K562 (cell line): ENCODE measurements around the gene PI16. TPM values are rescaled to one million over a fixed set of nuclear protein-coding genes. Genes with fewer than 3 reads are reported as not detected.

Source experiments
- ATF7 ChIP-seq: fragments of 450-650 bp; IDR thresholded peaks from 2 replicates; pipeline ENCODE4 v1.7.1; 2014; ENCODE audit warnings: mild to moderate bottlenecking, moderate library complexity
- BRD9 ChIP-seq: fragments of 450-650 bp; IDR thresholded peaks from 2 replicates; pipeline ENCODE4 v1.6.1; 2018; ENCODE audit warnings: low read depth; ENCODE audit not compliant: partially characterized antibody
- C11orf30 ChIP-seq: fragments of 450-650 bp; IDR thresholded peaks from 2 replicates; pipeline ENCODE4 v1.6.1; 2016; ENCODE audit warnings: low read depth, mild to moderate bottlenecking
- FOXP1 ChIP-seq: sonication (generic); formaldehyde crosslinking; IDR thresholded peaks from 2 replicates; pipeline ENCODE4 v1.8.0; 2022; ENCODE audit warnings: mild to moderate bottlenecking, missing genetic modification reagents
- HCFC1 ChIP-seq: IDR thresholded peaks from 2 replicates; pipeline ENCODE4 v1.6.1; 2012; ENCODE audit warnings: low read depth, low read length, improper control_type of control experiment
- HDAC3 ChIP-seq: fragments of 450-650 bp; IDR thresholded peaks from 2 replicates; pipeline ENCODE4 v1.6.1; 2018; ENCODE audit warnings: borderline replicate concordance, mild to moderate bottlenecking, moderate library complexity; ENCODE audit not compliant: partially characterized antibody
- MEIS2 ChIP-seq: fragments of 450-650 bp; IDR thresholded peaks from 2 replicates; pipeline ENCODE4 v1.6.1; 2014; ENCODE audit warnings: mild to moderate bottlenecking; ENCODE audit not compliant: partially characterized antibody
- MTA2 ChIP-seq: fragments of 450-650 bp; IDR thresholded peaks from 2 replicates; pipeline ENCODE4 v1.6.1; 2016; ENCODE audit warnings: low read depth
- RAD51 ChIP-seq: fragments of 450-650 bp; IDR thresholded peaks from 2 replicates; pipeline ENCODE4 v1.7.1; 2016; ENCODE audit warnings: low read depth, mild to moderate bottlenecking, borderline replicate concordance
- RBFOX2 ChIP-seq: fragments of 200-400 bp; formaldehyde crosslinking; IDR thresholded peaks from 2 replicates; pipeline ENCODE4 v1.6.1; 2017; ENCODE audit warnings: low read depth, mild to moderate bottlenecking, low read length, moderate library complexity
- SMARCA4 ChIP-seq: fragments of 450-650 bp; IDR thresholded peaks from 2 replicates; pipeline ENCODE4 v1.6.1; 2016
- ZNF133 ChIP-seq: fragments of 250-450 bp; sonication (Bioruptor Pico); IDR thresholded peaks from 2 replicates; pipeline ENCODE4 v1.4.0; 2020; ENCODE audit warnings: mild to moderate bottlenecking
- ZNF311 ChIP-seq: fragments of 250-450 bp; sonication (Bioruptor Pico); IDR thresholded peaks from 2 replicates; pipeline ENCODE4 v1.4.0; 2020; ENCODE audit warnings: mild to moderate bottlenecking, moderate library complexity
- ZNF316 ChIP-seq: fragments of 450-650 bp; IDR thresholded peaks from 2 replicates; pipeline ENCODE4 v1.6.1; 2016
- ZNF589 ChIP-seq: fragments of 200-800 bp; sonication (Bioruptor generic); IDR thresholded peaks from 2 replicates; pipeline ENCODE4 v1.6.1; 2016; ENCODE audit warnings: low read depth, missing genetic modification characterization, missing compliant biosample characterization
- polyA plus RNA-seq, 8 experiments: library from polyadenylated mRNA; depleted of rRNA in 4 of 8; stranded (reverse) in 5 of 8; unstranded in 3 of 8; fragments of >200 nt; fragmentation: Nextera tagmentation in 2 of 8; fragmentation: Illumina TruSeq in 1 of 8; extraction: Ambion mirVana in 2 of 8; extraction: Trizol in 1 of 8; gene quantifications; 2 replicates each; pipeline versions ENCODE4 v1.2.1 to v1.2.3, GENCODE V29; 2011 to 2014; ENCODE audit warnings: inconsistent platforms in 1 of 8, missing spikeins in 1 of 8
- total RNA-seq, 7 experiments: library from RNA; depleted of rRNA in 6 of 7; stranded (reverse); fragments of >200 nt in 6 of 7; fragmentation: Illumina TruSeq in 2 of 7; extraction: Trizol in 2 of 7; gene quantifications; 2 replicates each; pipeline versions ENCODE4 v1.2.1 to v1.2.3, GENCODE V29; 2011 to 2021; ENCODE audit warnings: low replicate concordance in 1 of 7
- TF ChIP-seq, protein P1 (sequence below): fragments of 250-450 bp; sonication (Bioruptor Pico); IDR thresholded peaks from 2 replicates; pipeline ENCODE4 v1.8.0; 2022; ENCODE audit warnings: moderate library complexity, mild to moderate bottlenecking, inconsistent platforms
- TF ChIP-seq, protein P2 (sequence below), 2 experiments: fragments of 450-650 bp; formaldehyde crosslinking in 1 of 2; IDR thresholded peaks; 2 replicates each; pipeline versions ENCODE4 v1.4.0 to v1.6.1; 2014 to 2020; ENCODE audit warnings: mild to moderate bottlenecking in 2 of 2, borderline replicate concordance in 1 of 2, low read depth in 1 of 2
- TF ChIP-seq, protein P3 (sequence below): fragments of 450-650 bp; conservative IDR thresholded peaks from 2 replicates; pipeline ENCODE4 v1.6.1; 2016; ENCODE audit warnings: missing genetic modification characterization, low read depth, mild to moderate bottlenecking, missing compliant biosample characterization, moderate library complexity
- TF ChIP-seq, protein P4 (sequence below): sonication (generic); formaldehyde crosslinking; IDR thresholded peaks from 2 replicates; pipeline ENCODE4 v1.5.0; 2020; ENCODE audit warnings: missing genetic modification reagents

The PI16 gene
- total and polyA plus RNA-seq, 9 of the 15 experiments (the other 6 are each of a cell fraction or from before 2014, with no cell fraction given): 0.06 to 0.18 TPM; not detected in 7

DNA sequence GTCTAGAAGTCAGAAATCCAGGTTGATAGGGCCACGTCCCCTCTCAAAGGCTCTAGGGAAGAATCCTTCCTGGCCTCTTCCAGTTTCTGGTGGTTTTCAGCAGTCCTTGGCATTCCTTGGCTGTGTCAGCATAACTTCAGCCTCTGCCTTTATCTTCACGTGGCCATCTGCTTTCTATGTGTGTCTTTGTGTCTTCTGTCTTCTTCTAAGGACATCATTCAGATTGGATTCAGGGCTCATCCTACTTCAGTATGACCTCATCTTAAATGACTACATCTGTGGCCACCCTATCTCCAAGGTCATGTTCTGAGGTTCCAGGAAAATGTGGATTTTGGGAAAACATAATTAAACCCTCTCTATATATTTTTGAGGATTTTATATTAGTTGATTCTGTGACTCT is 45.8 kb upstream of the PI16 start (continued):
- 0 out of 2 replicates have a peak, but pooled peaks have one; percentile 16 for TF ChIP-seq RAD51
- TF ChIP-seq, protein P1, sequence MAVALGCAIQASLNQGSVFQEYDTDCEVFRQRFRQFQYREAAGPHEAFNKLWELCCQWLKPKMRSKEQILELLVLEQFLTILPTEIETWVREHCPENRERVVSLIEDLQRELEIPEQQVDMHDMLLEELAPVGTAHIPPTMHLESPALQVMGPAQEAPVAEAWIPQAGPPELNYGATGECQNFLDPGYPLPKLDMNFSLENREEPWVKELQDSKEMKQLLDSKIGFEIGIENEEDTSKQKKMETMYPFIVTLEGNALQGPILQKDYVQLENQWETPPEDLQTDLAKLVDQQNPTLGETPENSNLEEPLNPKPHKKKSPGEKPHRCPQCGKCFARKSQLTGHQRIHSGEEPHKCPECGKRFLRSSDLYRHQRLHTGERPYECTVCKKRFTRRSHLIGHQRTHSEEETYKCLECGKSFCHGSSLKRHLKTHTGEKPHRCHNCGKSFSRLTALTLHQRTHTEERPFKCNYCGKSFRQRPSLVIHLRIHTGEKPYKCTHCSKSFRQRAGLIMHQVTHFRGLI (CRISPR knock-in tag): no peak
- peak; percentile 30 for TF ChIP-seq MEIS2
- no peak for TF ChIP-seq HCFC1
- no peak for TF ChIP-seq FOXP1 (CRISPR knock-in tag)
- peak; percentile 81 for TF ChIP-seq SMARCA4
- TF ChIP-seq, protein P2, sequence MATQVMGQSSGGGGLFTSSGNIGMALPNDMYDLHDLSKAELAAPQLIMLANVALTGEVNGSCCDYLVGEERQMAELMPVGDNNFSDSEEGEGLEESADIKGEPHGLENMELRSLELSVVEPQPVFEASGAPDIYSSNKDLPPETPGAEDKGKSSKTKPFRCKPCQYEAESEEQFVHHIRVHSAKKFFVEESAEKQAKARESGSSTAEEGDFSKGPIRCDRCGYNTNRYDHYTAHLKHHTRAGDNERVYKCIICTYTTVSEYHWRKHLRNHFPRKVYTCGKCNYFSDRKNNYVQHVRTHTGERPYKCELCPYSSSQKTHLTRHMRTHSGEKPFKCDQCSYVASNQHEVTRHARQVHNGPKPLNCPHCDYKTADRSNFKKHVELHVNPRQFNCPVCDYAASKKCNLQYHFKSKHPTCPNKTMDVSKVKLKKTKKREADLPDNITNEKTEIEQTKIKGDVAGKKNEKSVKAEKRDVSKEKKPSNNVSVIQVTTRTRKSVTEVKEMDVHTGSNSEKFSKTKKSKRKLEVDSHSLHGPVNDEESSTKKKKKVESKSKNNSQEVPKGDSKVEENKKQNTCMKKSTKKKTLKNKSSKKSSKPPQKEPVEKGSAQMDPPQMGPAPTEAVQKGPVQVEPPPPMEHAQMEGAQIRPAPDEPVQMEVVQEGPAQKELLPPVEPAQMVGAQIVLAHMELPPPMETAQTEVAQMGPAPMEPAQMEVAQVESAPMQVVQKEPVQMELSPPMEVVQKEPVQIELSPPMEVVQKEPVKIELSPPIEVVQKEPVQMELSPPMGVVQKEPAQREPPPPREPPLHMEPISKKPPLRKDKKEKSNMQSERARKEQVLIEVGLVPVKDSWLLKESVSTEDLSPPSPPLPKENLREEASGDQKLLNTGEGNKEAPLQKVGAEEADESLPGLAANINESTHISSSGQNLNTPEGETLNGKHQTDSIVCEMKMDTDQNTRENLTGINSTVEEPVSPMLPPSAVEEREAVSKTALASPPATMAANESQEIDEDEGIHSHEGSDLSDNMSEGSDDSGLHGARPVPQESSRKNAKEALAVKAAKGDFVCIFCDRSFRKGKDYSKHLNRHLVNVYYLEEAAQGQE (IDR thresholded peaks at IDR 0.05; ENCODE audit: borderline replicate concordance): peak; percentile 74
- TF ChIP-seq, protein P2 (CRISPR knock-in tag; IDR thresholded peaks at IDR 0.05; ENCODE audit: low read depth): no peak
- no peak for TF ChIP-seq BRD9
- TF ChIP-seq RBFOX2: no peak
- peak; percentile 80 for TF ChIP-seq C11orf30
- TF ChIP-seq ZNF589 (CRISPR knock-in tag): no peak
- TF ChIP-seq, protein P3, sequence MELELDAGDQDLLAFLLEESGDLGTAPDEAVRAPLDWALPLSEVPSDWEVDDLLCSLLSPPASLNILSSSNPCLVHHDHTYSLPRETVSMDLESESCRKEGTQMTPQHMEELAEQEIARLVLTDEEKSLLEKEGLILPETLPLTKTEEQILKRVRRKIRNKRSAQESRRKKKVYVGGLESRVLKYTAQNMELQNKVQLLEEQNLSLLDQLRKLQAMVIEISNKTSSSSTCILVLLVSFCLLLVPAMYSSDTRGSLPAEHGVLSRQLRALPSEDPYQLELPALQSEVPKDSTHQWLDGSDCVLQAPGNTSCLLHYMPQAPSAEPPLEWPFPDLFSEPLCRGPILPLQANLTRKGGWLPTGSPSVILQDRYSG (tag): no peak
- TF ChIP-seq ZNF311 (CRISPR knock-in tag): no peak
- peak; percentile 76 for TF ChIP-seq ZNF316
- peak; percentile 95 for TF ChIP-seq ATF7
- TF ChIP-seq, protein P4, sequence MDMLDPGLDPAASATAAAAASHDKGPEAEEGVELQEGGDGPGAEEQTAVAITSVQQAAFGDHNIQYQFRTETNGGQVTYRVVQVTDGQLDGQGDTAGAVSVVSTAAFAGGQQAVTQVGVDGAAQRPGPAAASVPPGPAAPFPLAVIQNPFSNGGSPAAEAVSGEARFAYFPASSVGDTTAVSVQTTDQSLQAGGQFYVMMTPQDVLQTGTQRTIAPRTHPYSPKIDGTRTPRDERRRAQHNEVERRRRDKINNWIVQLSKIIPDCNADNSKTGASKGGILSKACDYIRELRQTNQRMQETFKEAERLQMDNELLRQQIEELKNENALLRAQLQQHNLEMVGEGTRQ (CRISPR knock-in tag): peak; percentile 27; the same call in 1 of the 2 replicates
- peak; percentile 54; the same call in 1 of the 2 replicates for TF ChIP-seq MTA2
- no peak for TF ChIP-seq HDAC3
- no peak for TF ChIP-seq ZNF133
